PFSK-1 (cell line): ENCODE data around the gene IL17F.

Source experiments
- FOXP2 ChIP-seq: optimal IDR thresholded peaks from 2 replicates; pipeline ENCODE3; 2011; ENCODE audit warnings: borderline replicate concordance, control low read depth, inconsistent platforms; ENCODE audit not compliant: insufficient read depth; ENCODE audit errors: extremely low read length, extremely low read depth
- POLR2AphosphoS5 ChIP-seq: IDR thresholded peaks from 2 replicates; pipeline ENCODE4 v1.6.1; 2012; ENCODE audit warnings: low read depth, mild to moderate bottlenecking, control low read depth, low read length, moderate library complexity
- TF ChIP-seq, protein P1 (sequence below), 2 experiments: IDR thresholded peaks; 2 replicates each; pipeline versions ENCODE4 v1.6.1 to v1.8.0; 2011 to 2012; ENCODE audit warnings: low read depth in 2 of 2, low read length in 2 of 2, control low read depth in 1 of 2, inconsistent platforms in 1 of 2, mild to moderate bottlenecking in 1 of 2, moderate library complexity in 1 of 2; ENCODE audit not compliant: insufficient read depth in 1 of 2

DNA sequence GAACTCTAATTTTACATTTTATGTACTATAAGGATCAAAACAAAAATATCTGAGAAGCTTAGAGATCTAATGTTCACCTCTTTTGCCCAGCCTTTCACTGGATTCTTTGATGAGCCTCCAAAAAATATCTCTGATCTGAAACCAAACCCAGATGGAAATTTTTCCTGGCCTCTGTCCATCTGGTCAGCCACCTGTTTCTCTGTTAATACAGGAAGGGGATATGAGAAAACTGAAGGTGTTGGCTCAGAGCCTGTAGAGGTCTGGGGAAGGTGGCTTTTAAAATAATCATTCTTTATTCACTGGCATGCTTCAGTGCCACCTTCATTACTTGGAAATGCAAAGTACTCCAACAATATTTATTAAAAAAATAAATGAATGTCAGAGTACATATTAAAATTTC lies 48.8 kb upstream of the IL17F start:
- no peak for TF ChIP-seq POLR2AphosphoS5
- TF ChIP-seq, protein P1, sequence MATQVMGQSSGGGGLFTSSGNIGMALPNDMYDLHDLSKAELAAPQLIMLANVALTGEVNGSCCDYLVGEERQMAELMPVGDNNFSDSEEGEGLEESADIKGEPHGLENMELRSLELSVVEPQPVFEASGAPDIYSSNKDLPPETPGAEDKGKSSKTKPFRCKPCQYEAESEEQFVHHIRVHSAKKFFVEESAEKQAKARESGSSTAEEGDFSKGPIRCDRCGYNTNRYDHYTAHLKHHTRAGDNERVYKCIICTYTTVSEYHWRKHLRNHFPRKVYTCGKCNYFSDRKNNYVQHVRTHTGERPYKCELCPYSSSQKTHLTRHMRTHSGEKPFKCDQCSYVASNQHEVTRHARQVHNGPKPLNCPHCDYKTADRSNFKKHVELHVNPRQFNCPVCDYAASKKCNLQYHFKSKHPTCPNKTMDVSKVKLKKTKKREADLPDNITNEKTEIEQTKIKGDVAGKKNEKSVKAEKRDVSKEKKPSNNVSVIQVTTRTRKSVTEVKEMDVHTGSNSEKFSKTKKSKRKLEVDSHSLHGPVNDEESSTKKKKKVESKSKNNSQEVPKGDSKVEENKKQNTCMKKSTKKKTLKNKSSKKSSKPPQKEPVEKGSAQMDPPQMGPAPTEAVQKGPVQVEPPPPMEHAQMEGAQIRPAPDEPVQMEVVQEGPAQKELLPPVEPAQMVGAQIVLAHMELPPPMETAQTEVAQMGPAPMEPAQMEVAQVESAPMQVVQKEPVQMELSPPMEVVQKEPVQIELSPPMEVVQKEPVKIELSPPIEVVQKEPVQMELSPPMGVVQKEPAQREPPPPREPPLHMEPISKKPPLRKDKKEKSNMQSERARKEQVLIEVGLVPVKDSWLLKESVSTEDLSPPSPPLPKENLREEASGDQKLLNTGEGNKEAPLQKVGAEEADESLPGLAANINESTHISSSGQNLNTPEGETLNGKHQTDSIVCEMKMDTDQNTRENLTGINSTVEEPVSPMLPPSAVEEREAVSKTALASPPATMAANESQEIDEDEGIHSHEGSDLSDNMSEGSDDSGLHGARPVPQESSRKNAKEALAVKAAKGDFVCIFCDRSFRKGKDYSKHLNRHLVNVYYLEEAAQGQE (IDR thresholded peaks at IDR 0.05; ENCODE audit: insufficient read depth in 1 of 2, low read depth in 2 of 2, low read length in 2 of 2) = no peak
- TF ChIP-seq FOXP2 = no peak
